Stimulated activated CD8-positive, alpha-beta memory T cell treated with anti-CD3 and anti-CD28 coated beads, Interleukin-4, amount 100 ng/mL, for 48 hours (primary cell): ENCODE measurements around the gene TCAP.

Experiments used
- DNase-seq: peaks from one replicate; pipeline ENCODE4 v3.0.0-alpha.2; 2020

Gene TCAP

DNA sequence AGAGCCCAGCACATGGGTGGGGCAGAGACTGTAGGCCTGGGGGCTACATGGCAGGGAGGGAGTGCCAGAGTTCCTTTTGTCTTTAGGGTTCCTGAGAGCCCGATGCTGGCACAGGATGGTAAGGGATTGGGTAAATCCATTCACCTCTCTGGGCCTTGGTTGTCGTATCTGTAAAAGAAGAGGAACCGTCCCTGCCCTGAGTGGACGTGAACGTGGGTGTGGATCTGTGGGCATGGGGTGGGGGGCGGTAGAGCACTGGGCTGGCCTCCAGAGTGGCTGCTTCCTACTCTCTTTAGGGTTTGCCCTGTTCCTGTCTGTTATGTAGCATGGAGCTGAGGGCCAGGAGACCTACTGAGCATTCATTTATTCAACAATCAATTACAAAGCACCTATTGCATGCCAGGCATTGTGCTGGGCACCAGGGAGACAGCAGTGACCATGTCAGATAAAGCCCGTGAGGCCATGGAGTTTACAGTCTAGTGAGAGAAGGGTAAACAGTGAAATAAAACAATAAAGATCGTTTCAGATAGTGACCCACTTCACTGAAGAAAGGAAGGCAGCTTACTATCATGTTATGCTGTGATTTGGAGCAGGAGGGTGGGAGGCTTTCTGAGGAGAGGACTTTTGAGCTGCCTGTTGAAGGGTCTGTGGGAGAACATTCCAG, 13.1 kb upstream of the TCAP start:
- DNase-seq, result no peak

DNA sequence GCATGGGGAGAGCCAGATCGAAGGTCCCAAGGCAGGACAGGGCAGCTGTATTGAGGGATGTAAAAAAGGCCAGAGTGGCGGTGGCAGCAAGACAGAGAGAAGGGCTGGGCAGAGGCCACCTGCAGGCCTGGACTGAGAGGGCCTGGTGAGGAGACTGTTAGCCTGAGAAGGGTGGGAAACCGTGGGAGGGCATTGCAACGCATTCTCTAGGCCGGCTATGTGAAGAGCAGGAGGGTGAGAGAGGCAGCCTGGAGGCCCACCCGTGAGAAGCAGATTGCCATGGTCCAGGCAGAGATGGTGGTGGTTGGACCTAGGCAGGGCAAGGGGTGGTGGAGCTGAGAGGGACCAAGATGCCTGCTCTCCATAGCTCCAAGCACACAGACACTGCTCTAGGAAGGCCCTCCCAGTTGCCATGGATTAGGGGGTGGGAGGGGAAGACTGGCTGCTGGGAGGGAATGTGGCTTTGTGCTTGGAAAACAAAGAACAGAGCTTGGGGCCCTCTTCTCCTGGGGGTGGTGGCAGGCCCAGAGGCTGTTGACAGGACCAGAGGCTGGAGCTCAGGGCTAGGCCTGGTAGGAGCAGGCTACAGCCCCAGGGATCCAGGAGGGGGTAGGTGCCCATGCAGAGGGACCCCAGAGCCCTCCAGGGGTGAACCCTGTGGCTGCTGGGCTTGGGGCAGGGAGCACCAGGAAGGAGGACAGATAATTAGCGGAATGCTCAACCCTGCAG, 12.4 kb upstream of the TCAP start:
- DNase-seq, result no peak

DNA sequence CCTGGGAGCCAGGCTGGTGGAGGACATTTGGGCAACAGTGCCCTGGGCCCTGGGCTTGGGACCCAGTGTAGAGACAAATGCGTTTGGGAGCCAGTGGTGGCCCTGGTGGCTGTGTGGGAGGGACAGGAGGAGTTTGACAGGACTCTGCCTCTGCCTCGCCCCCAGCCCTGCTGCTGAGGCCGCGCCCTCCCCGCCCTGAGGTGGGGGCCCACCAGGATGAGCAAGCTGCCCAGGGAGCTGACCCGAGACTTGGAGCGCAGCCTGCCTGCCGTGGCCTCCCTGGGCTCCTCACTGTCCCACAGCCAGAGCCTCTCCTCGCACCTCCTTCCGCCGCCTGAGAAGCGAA, 11.9 kb upstream of the TCAP start:
- no peak for DNase-seq

DNA sequence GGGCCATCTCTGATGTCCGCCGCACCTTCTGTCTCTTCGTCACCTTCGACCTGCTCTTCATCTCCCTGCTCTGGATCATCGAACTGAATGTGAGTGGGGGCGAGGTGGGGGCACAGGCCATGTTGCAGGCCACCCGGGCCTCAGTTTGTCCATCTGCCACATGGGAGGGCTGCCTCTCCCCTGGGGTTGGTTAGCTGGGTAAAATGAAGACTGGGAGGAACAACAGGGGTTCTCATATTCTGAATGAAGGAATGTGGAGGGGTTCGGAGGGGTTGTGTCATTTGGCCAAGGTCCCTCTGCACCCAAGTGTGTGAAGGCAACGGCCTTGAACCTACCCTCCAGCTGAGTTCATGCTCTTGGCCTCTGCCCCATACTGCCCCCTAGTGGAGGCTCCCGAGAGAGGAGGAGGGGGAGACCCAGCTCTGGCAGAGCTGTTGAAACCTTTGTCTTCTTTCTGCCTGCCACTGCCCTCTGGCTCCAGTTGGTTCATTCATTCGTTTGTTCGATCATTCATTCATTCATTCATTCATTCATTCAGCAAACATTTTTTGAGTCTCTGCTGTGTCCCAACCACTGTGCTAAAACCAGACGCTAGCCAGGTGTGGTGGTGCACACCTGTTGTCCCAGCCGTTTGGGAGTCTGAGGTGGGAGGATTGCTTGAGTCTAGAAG, 11.4 kb upstream of the TCAP start:
- peak; percentile 95 for DNase-seq

GRCh38 chr17:39655105-39655504, 10.0 kb upstream of the TCAP start:
- DNase-seq, result no peak

GRCh38 chr17:39658346-39658745, 6.8 kb upstream of the TCAP start:
- DNase-seq, result no peak

DNA sequence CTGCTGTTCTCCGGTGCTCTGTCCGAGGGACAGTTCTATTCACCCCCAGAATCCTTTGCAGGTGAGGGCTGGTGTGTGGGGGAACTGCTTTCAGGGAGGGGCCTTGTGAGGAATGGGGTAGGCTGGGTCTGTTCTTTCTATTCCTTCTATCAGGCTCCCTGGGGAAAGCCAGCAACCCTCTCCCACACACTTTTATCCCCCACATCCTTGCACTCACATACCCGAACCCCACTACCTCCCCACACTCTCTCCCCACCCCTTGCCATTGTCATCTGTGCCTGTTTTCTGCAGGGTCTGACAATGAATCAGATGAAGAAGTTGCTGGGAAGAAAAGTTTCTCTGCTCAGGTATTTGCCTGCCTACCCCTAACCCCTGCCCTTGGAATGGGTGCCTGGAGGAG, 6.4 kb upstream of the TCAP start:
- no peak for DNase-seq

GRCh38 chr17:39659279-39660010, 5.7 kb upstream of the TCAP start:
- no peak for DNase-seq

DNA sequence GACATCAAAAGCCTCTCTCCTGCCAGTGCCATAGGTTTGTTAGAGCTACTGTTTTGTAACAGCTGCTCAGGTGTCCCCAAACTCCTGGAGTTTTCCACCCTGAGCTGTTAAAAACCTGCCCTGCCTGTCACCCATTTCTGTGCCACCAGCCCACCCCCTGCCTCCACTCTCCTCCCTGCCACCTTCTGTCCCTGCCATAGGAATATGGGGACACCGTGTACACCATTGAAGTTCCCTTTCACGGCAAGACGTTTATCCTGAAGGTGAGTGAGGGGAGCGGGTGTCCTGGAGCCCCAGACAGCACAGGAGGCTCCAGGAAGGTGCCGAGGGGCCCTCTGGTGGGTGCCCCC, 5.2 kb upstream of the TCAP start:
- no peak for DNase-seq

DNA sequence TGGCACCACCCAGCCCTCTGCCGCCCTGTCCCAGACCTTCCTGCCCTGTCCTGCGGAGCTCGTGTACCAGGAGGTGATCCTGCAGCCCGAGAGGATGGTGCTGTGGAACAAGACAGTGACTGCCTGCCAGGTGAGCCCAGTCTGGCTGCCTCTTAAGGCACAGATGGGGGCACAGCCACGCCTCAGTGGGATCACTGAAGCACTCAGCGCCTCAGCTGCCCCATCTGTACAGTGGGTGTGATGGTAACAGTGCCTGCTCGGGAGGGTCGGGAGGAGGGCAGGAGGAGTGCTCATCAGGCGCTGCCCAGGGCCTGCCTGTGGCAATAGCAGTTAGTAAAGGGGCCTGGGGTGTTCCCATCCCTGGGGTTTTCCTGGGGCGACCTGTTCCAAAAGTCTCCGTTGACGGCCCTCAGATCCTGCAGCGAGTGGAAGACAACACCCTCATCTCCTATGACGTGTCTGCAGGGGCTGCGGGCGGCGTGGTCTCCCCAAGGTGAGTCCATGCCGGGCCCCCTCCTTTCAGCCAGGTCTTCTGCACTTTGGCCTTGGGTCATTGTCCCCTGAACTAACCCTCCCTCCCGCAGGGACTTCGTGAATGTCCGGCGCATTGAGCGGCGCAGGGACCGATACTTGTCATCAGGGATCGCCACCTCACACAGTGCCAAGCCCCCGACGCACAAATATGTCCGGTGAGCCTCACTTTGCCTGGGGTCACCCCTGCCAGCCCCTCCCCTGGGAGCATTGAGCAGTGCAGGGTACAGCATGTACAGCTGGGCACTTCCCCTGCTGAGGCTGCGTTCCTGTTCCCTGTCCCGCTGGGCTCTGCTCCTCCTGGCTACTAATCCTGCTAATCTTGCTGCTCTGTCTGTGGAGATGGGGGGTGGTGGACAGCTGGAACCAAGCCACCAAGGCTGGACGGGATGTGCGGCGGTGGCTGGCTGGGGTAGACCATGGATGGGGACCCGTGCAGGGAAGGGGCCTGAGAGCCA, 4.5 kb upstream of the TCAP start:
- DNase-seq, result no peak

GRCh38 chr17:39661744-39662541, 3.2 kb upstream of the TCAP start:
- DNase-seq, result no peak

DNA sequence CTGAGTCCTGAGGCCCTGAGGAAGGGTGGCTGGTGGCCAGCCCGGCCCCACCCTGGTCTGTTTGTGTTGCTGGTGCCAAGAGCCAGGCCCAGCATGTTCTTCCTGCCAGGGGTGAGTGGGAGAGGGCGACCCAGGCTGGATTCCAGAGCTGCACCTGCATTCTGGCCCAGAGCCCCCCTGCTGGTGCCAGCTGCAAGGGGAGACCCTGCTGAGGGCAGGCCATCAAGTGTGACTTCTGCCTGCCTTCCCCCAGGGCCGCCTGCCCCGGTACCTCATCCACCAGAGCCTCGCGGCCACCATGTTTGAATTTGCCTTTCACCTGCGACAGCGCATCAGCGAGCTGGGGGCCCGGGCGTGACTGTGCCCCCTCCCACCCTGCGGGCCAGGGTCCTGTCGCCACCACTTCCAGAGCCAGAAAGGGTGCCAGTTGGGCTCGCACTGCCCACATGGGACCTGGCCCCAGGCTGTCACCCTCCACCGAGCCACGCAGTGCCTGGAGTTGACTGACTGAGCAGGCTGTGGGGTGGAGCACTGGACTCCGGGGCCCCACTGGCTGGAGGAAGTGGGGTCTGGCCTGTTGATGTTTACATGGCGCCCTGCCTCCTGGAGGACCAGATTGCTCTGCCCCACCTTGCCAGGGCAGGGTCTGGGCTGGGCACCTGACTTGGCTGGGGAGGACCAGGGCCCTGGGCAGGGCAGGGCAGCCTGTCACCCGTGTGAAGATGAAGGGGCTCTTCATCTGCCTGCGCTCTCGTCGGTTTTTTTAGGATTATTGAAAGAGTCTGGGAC, 2.4 kb upstream of the TCAP start:
- DNase-seq, result no peak

DNA sequence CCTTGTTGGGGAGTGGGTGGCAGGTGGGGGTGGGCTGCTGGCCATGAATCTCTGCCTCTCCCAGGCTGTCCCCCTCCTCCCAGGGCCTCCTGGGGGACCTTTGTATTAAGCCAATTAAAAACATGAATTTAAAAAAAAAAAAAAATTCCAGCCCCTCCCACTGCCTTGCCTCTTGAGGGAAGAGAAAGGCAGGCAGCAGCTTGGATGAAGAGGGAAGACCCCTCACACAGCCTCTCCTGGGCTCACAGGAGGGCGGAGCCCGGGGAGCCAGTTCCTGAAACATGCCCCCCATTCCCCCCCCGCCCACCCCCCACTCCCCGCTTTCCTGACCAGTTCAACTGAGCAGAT, 1.8 kb upstream of the TCAP start:
- DNase-seq, result no peak

GRCh38 chr17:39663688-39664580, 1.2 kb upstream of the TCAP start:
- no peak for DNase-seq

DNA sequence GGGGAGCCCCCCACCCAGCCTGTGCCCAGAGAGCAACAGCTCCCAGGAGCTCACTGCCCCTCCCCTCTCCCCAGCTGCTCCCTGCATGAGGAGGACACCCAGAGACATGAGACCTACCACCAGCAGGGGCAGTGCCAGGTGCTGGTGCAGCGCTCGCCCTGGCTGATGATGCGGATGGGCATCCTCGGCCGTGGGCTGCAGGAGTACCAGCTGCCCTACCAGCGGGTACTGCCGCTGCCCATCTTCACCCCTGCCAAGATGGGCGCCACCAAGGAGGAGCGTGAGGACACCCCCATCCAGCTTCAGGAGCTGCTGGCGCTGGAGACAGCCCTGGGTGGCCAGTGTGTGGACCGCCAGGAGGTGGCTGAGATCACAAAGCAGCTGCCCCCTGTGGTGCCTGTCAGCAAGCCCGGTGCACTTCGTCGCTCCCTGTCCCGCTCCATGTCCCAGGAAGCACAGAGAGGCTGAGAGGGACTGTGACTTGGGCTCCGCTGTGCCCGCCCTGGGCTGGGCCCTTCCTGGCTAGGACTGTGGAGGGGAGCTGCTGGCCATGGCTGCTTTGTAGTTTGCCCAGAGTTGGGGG, 584 bp downstream of the TCAP start:
- no peak for DNase-seq

GRCh38 chr17:39666231-39666600, 1.1 kb downstream of the TCAP start:
- DNase-seq, result no peak

DNA sequence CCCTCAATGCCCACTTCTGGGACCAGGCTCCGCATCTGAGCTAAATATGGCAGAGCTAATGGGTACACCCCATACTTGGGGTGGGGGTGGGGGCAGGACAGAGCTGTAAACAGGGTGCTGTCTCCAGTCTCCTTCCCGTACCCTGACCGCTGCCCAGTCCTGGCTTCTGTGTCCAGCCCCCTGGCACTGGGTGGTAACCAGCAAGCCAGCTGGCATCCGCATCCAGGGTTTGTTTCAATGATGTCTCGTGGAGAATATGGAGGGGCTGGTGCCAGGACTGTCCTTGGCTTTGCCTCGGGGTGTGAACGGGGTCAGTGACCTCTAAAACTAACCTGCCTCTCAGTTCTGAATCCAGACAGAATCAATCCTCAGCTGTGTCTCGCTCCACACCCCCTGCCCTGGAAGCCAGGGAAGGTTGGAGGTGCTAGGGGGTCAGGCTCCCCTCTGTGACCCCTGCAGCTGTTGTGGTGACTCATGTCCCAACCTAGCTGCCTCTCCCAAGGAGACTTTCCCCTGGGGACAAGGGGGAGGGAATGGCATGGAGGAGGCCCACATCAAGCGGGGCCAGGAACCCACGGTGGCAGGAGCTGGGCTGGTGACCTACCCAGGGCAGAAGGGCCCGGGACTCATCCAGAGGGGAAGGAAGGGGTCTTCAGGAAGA, 1.6 kb downstream of the TCAP start:
- DNase-seq, result no peak

DNA sequence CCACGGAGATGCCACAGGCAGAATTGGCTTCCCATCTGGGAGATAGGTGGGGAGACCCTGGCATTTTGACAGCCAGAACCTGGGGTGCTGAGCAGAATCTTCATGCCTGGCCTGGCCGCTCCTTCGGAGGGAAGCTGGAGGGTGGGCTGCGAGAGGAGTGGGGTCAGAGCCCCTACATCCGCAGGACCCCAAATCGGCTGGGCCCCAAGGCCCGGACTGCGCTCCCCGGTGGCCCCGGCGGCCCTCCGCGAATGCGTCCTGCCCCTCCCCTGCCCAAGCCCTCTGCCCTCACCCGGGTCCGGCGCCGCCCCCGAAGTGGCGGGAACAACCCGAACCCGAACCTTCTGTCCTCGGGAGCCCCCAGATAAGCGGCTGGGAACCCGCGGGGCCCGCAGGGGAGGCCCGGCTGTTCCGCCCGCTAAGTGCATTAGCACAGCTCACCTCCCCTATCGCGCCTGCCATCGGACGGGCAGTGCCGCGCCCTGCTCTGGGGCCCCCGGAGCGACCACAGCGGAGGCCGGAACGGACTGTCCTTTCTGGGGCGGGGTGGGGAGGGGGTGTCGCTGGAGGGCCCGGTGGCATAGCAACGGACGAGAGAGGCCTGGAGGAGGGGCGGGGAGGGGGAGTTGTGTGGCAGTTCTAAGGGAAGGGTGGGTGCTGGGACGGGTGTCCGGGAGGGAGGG, 2.3 kb downstream of the TCAP start:
- DNase-seq, result no peak
